MCF 10A (cell line): ENCODE results near the gene EXT2. TPM values are rescaled to one million over a fixed set of nuclear protein-coding genes. Genes with fewer than 3 reads are reported as not detected.

Experiments
- BruUV-seq: library from RNA; stranded (reverse); fragments of 400-500 nt; replicated peaks from 2 replicates; lab custom pipeline; 2021; lab: Mats Ljungman, UMichigan
- CTCF ChIA-PET: fragments of 300-600 bp; sonication (Branson Sonifier 250); formaldehyde crosslinking; extraction: SDS; loops from one replicate; lab custom pipeline; 2021; ENCODE audit warnings: antibody characterized with exemption, inconsistent platforms; lab: Yijun Ruan, JAX
- POLR2A ChIA-PET: fragments of 300-600, 350-650 bp; sonication (Branson Sonifier 250); formaldehyde crosslinking; extraction: SDS; loops from one replicate; lab custom pipeline; 2020; ENCODE audit warnings: antibody characterized with exemption, inconsistent platforms; lab: Yijun Ruan, JAX
- DNase-seq: peaks from one replicate; pipeline ENCODE4 v3.0.0-alpha.2; 2018; ENCODE audit not compliant: unreplicated experiment
- H3K27ac Mint-ChIP-seq: one replicate; pipeline ENCODE4 v1.8.0; 2022; ENCODE audit warnings: mild to moderate bottlenecking, low read depth, mixed read lengths; ENCODE audit not compliant: unreplicated experiment
- H3K27me3 Mint-ChIP-seq: one replicate; pipeline ENCODE4 v1.8.0; 2022; ENCODE audit warnings: mixed read lengths; ENCODE audit not compliant: insufficient read depth, unreplicated experiment
- H3K36me3 Mint-ChIP-seq: one replicate; pipeline ENCODE4 v1.8.0; 2022; ENCODE audit warnings: mild to moderate bottlenecking, moderate library complexity, mixed read lengths; ENCODE audit not compliant: insufficient read depth, unreplicated experiment
- H3K4me1 Mint-ChIP-seq: one replicate; pipeline ENCODE4 v1.8.0; 2022; ENCODE audit warnings: mixed read lengths; ENCODE audit not compliant: insufficient read depth, unreplicated experiment
- H3K4me3 Mint-ChIP-seq: one replicate; pipeline ENCODE4 v1.8.0; 2022; ENCODE audit warnings: mild to moderate bottlenecking, moderate library complexity, mixed read lengths; ENCODE audit not compliant: unreplicated experiment
- H3K9me3 Mint-ChIP-seq: one replicate; pipeline ENCODE4 v1.8.0; 2022; ENCODE audit warnings: mixed read lengths; ENCODE audit not compliant: unreplicated experiment
- CTCF ChIP-seq: fragments of 200-600 bp; IDR thresholded peaks from one replicate; pipeline ENCODE4 v1.8.0; 2022; ENCODE audit warnings: antibody characterized with exemption, mild to moderate bottlenecking; ENCODE audit not compliant: unreplicated experiment
- intact Hi-C: fragments of 100-400 bp; cut with micrococcal nuclease; formaldehyde crosslinking; loops from 2 replicates; pipeline ENCODE4 v1.14.1; 2022
- total RNA-seq: library from RNA; stranded (reverse); gene quantifications from 2 replicates; pipeline ENCODE4 v1.2.3, GENCODE V29; 2022

Gene EXT2
- total RNA-seq, 1 experiment from 2014 or later, result 73.1 TPM

GRCh38 chr11:44256673-44257291 lies 161.3 kb downstream of the EXT2 start:
- TF ChIP-seq CTCF, result no peak
- intact Hi-C loops, result no loop called here
- peaks cover 7% of the 10 kb centered on the region for H3K4me1 Mint-ChIP-seq
- H3K27me3 Mint-ChIP-seq, result no peaks in the 10 kb centered on the region
- DNase-seq, result no peak
- no peak overlapping the region for H3K27ac Mint-ChIP-seq
- peaks cover 15% of the 10 kb centered on the region for H3K9me3 Mint-ChIP-seq
- no TSS peak for BruUV-seq
- peaks cover 10% of the 10 kb centered on the region for H3K36me3 Mint-ChIP-seq
- no peak overlapping the region for H3K4me3 Mint-ChIP-seq
- ChIA-PET POLR2A (no interaction called here), CTCF (no interaction called here)

- ChIA-PET POLR2A (no interaction called here), CTCF (interaction anchor here (0.7 kb wide), 1 partner anchor 125 kb away, joined by 3 read pairs; no protein-coding TSS in a partner anchor)
- H3K27ac Mint-ChIP-seq, result no peak overlapping the region
- H3K27me3 Mint-ChIP-seq, result no peaks in the 10 kb centered on the region
- peaks cover 7% of the 10 kb centered on the region for H3K4me1 Mint-ChIP-seq
- intact Hi-C loops, result no loop called here
- DNase-seq, result no peak
- BruUV-seq, result no TSS peak
- no peak overlapping the region for H3K4me3 Mint-ChIP-seq
- H3K9me3 Mint-ChIP-seq, result peaks cover 7% of the 10 kb centered on the region
- peaks cover 7% of the 10 kb centered on the region for H3K36me3 Mint-ChIP-seq
- no peak for TF ChIP-seq CTCF
Observed at GRCh38 chr11:44257338-44258189, 162.1 kb downstream of the EXT2 start.

- no peak overlapping the region for H3K27ac Mint-ChIP-seq
- POLR2A ChIA-PET, result no interaction called here
Observed at GRCh38 chr11:44258190-44258489, 162.7 kb downstream of the EXT2 start.

More at GRCh38 chr11:44258190-44258489, 162.7 kb downstream of the EXT2 start:
- intact Hi-C loops, result no loop called here
- no peak for TF ChIP-seq CTCF
- Mint-ChIP-seq H3K9me3 (peaks cover 2% of the 10 kb centered on the region), H3K4me1 (peaks cover 7% of the 10 kb centered on the region), H3K4me3 (no peak overlapping the region), H3K27me3 (no peaks in the 10 kb centered on the region), H3K36me3 (peaks cover 3% of the 10 kb centered on the region)
- BruUV-seq, result no TSS peak
- CTCF ChIA-PET, result interaction anchor here (0.7 kb wide), 1 partner anchor 125 kb away, joined by 3 read pairs; no protein-coding TSS in a partner anchor
- no peak for DNase-seq
